HG03045 (cell line): Measurements from ENCODE around the gene ASTL.

ENCODE experiments used
- ATAC-seq: cut with Tn5 transposase; IDR thresholded peaks from one replicate; pipeline ENCODE4 v1.9.1; 2021; ENCODE audit warnings: mild to moderate bottlenecking, moderate library complexity; ENCODE audit not compliant: unreplicated experiment

The ASTL gene

GRCh38 chr2:96130483-96130882 lies 7.8 kb downstream of the ASTL start:
- no peak for ATAC-seq

GRCh38 chr2:96129528-96130120 lies 8.7 kb downstream of the ASTL start:
- no peak for ATAC-seq

GRCh38 chr2:96128456-96128855 lies 9.8 kb downstream of the ASTL start:
- no peak for ATAC-seq

GRCh38 chr2:96124406-96125265 lies 13.7 kb downstream of the ASTL start:
- no peak for ATAC-seq

- ATAC-seq = no peak
These were observed 14.4 kb downstream of the ASTL start for GRCh38 chr2:96123936-96124335.

- no peak for ATAC-seq
These were observed 15.0 kb downstream of the ASTL start for GRCh38 chr2:96123290-96123689.

- no peak for ATAC-seq
These were observed 15.9 kb downstream of the ASTL start for GRCh38 chr2:96122391-96122790.

- ATAC-seq = no peak
These were observed 16.9 kb downstream of the ASTL start for GRCh38 chr2:96121414-96121813.

- ATAC-seq = no peak
These were observed 17.3 kb downstream of the ASTL start for GRCh38 chr2:96120991-96121390.

- no peak for ATAC-seq
These were observed 18.1 kb downstream of the ASTL start for GRCh38 chr2:96120091-96120720.

- no peak for ATAC-seq
These were observed 18.9 kb downstream of the ASTL start for GRCh38 chr2:96119389-96119751.

- no peak for ATAC-seq
These were observed 19.5 kb downstream of the ASTL start for GRCh38 chr2:96118698-96119388.

GRCh38 chr2:96117701-96118588 lies 20.4 kb downstream of the ASTL start:
- no peak for ATAC-seq

- peak; percentile 65 for ATAC-seq
These were observed 21.3 kb downstream of the ASTL start for GRCh38 chr2:96116879-96117533.

GRCh38 chr2:96116424-96116878 lies 21.9 kb downstream of the ASTL start, which contains the start of gene ADRA2B:
TSS of gene ADRA2B (minus strand) at chr2:96116571. CDS start at chr2:96116149, 422 bp downstream.
- peak; percentile 50 for ATAC-seq

GRCh38 chr2:96115631-96116423 lies 22.5 kb downstream of the ASTL start:
- no peak for ATAC-seq

GRCh38 chr2:96114903-96115581 lies 23.3 kb downstream of the ASTL start:
- no peak for ATAC-seq

GRCh38 chr2:96114546-96114902 lies 23.8 kb downstream of the ASTL start:
- ATAC-seq = no peak
